ENCODE results near the gene DNER.

Gene DNER

GRCh38 chr2:229407170-229407569, 307.2 kb downstream of the DNER start:
- H3K4me3 ChIP-seq (ENCODE audit: low read depth, low read length): no peak overlapping the region
- TF ChIP-seq, protein P1, sequence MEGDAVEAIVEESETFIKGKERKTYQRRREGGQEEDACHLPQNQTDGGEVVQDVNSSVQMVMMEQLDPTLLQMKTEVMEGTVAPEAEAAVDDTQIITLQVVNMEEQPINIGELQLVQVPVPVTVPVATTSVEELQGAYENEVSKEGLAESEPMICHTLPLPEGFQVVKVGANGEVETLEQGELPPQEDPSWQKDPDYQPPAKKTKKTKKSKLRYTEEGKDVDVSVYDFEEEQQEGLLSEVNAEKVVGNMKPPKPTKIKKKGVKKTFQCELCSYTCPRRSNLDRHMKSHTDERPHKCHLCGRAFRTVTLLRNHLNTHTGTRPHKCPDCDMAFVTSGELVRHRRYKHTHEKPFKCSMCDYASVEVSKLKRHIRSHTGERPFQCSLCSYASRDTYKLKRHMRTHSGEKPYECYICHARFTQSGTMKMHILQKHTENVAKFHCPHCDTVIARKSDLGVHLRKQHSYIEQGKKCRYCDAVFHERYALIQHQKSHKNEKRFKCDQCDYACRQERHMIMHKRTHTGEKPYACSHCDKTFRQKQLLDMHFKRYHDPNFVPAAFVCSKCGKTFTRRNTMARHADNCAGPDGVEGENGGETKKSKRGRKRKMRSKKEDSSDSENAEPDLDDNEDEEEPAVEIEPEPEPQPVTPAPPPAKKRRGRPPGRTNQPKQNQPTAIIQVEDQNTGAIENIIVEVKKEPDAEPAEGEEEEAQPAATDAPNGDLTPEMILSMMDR (IDR thresholded peaks at IDR 0.05; ENCODE audit: control insufficient read depth, extremely low read depth, insufficient read depth): no peak
- peak; percentile 7 for DNase-seq (ENCODE audit: low read depth)

DNA sequence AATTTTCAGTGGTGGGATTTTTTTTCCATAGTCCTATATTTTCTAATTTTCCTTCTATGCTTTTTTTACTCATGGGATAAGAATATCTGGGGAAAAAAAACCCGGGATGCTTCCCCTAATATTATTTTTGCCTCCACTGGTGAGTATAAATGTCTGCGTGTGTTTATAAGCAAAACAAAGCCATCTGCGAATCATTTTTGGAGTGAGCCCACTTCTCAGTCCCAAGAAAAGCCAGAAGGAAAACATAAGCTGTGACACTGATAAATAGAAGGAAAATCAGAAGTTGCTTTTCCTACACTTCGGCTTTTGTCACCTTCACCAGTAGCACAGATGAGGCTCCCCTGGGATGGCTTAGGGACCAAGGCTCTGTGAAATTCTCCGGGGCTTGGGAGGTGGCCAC, 308.6 kb downstream of the DNER start:
- TF ChIP-seq, protein P1 (IDR thresholded peaks at IDR 0.05; ENCODE audit: control insufficient read depth, extremely low read depth, insufficient read depth): no peak
- no peak for DNase-seq (ENCODE audit: low read depth)
- no peak overlapping the region for H3K4me3 ChIP-seq (ENCODE audit: low read depth, low read length)

GRCh38 chr2:229403296-229403695, 311.1 kb downstream of the DNER start:
- TF ChIP-seq, protein P1 (IDR thresholded peaks at IDR 0.05; ENCODE audit: control insufficient read depth, extremely low read depth, insufficient read depth): no peak
- no peak for DNase-seq (ENCODE audit: low read depth)
- no peak overlapping the region for H3K4me3 ChIP-seq (ENCODE audit: low read depth, low read length)

- DNase-seq (ENCODE audit: low read depth): no peak
- TF ChIP-seq, protein P1 (IDR thresholded peaks at IDR 0.05; ENCODE audit: control insufficient read depth, extremely low read depth, insufficient read depth): no peak
- no peak overlapping the region for H3K4me3 ChIP-seq (ENCODE audit: low read depth, low read length)
Observed at GRCh38 chr2:229401171-229401865, 313.0 kb downstream of the DNER start.

GRCh38 chr2:229393926-229394325, 320.4 kb downstream of the DNER start:
- TF ChIP-seq, protein P1 (IDR thresholded peaks at IDR 0.05; ENCODE audit: control insufficient read depth, extremely low read depth, insufficient read depth): no peak
- no peak overlapping the region for H3K4me3 ChIP-seq (ENCODE audit: low read depth, low read length)
- DNase-seq (ENCODE audit: low read depth): no peak

DNA sequence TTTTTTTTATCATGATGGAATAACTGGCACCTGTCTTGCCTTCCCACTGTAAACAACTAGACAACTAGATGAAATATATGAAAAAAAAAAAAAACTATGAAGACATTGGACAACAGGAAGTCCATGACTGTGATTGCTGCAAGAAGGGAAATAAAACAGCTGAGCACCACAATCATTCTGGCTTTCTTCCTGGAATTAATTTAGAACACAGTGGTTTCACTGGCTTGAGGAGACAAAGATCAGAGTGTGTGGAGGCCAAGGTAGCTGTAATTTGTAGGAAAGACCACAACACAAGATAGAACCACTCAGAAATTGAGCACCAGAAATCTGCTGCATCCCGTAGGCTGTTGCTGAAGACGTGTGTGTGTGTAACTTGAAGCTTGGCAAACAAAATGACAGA, 322.2 kb downstream of the DNER start:
- TF ChIP-seq, protein P1 (IDR thresholded peaks at IDR 0.05; ENCODE audit: control insufficient read depth, extremely low read depth, insufficient read depth): no peak
- DNase-seq (ENCODE audit: low read depth): no peak
- no peak overlapping the region for H3K4me3 ChIP-seq (ENCODE audit: low read depth, low read length)

DNA sequence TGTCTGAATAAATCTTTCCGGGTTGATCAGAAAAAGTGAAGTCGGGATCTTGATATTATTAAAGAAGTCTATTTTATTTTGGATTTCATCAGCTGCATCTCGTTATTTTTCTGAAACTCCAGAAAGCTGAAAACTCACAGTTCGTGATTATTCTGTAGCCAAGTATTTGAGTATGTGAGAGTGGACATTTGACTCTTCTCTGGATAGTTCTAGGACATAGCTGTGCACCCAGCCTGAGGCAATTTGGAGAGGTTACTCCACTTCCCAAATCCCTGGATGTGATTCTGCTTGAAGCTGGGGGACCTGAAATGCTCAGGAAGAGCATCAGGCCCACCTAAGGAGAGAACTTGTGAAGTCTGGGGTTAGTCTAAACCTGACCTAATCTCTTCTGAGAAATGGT, 325.6 kb downstream of the DNER start:
- TF ChIP-seq, protein P1 (IDR thresholded peaks at IDR 0.05; ENCODE audit: control insufficient read depth, extremely low read depth, insufficient read depth): no peak
- DNase-seq (ENCODE audit: low read depth): no peak

More for the DNA sequence above, 325.6 kb downstream of the DNER start:
- no peak overlapping the region for H3K4me3 ChIP-seq (ENCODE audit: low read depth, low read length)

All from LNCaP clone FGC (cell line).